ENCODE measurements around the gene TEX14.
A peak's percentile ranks its signal among the peaks of the same experiment; 100 is the strongest.
"Not testable (repeated sequence)": the region's sequence is repeated elsewhere in the genome, so short reads cannot be mapped to it uniquely, and the experiment has no call there.

TEX14 gene

DNA sequence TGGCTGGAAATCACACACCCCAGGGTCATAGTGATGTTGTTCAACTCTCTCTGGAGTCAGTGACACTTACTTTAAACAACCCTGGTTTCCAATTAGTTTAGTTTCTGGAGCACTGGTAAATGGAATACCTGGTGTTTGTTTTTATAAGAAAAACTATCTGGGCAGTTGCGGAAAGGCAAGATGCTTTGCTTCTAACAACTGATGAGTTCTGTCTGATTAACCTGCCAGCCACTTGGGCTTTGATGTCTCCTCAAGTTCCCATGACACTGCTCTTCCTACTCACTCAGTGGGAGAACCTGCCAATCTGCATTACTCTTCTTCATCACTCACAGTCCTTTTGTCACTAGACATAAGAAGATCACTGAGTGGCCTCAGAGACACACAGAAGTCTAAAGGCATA, 98.7 kb downstream of the TEX14 start:
- no peak for DNase-seq

DNA sequence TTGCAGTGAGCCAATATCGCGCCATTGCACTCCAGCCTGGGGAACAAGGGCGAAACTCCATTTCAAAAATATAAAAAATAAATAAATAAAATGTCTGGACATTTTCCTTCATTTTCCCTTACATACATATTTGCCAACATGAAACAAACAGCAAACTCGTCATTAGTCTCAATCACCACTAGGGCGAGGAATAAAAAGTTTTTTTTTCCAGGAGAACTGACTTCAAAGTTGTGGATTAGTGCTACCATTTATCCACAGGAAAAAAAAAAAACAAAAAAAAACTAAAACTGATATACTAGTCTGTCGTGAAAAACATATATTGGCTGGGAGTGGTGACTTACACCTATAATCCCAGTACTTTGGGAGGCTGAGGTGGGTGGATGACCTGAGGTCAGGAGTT, 100.4 kb downstream of the TEX14 start:
- DNase-seq: no peak

DNA sequence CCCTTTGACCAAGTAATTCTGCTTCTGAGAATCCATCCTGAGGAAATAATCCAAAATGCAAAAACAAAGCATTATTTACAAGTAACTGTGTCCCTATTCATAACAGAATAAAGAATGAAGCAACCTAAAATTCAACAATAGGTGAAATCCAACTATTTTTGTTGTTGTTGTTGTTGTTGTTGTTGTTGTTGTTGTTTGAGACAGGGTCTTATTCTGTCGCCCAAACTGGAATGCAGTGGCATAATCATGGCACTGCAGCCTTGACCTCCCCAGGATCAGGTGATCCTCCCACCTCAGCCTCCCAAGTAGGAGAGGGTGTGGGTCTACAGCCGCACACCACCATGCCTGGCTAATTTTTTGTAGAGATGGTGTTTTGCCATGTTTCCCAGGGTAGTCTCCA, 101.5 kb downstream of the TEX14 start:
- DNase-seq: no peak

DNA sequence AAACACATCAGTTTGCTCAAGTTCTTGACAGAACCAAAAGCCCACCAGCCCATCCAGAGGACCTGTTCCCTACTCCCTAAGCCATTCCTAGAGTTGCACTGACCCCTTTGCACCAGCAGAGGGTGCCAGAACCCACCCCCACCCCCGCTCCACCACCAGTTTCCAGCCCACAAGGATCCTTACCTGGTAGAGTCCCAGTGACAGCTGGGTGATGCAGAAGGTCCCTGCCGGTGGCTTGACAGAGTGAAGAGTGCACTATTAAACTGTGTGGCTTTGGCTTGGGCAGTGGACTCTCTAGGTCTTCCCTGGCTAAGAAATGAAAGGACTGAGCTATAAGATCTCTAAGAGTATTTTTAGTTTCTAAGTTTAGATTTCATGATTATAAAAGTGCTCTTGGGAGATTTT, 104.1 kb downstream of the TEX14 start:
- peak; percentile 54 for DNase-seq

DNA sequence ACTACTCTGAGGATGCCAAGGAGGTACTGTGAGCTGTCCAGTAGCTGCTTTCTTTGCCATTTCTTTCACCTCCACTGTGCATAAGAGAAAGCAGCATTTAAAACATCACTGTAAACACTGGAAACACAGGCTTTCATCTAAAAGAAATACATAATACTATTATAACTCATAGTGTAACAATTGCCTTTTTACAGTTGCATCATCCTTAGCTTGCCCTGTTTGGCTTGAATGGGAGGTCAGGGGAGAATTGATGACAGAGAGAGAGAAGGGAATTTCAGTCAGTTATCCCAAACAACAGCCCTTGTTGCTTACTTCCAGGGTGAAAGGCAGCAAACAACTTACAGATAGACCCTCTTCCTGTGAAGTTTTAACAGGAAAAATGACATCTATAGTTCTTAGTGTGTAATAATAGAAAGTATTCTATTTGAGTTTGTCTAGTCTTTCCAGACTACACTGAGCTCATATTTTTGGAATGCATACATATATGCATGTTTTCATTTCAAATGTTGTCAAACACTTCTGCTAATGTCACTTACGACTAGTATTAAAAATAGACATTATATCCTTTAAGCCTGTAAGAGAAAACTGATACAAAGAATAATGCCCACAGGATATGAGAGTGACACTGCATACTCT, 105.7 kb downstream of the TEX14 start:
- DNase-seq: no peak

DNA sequence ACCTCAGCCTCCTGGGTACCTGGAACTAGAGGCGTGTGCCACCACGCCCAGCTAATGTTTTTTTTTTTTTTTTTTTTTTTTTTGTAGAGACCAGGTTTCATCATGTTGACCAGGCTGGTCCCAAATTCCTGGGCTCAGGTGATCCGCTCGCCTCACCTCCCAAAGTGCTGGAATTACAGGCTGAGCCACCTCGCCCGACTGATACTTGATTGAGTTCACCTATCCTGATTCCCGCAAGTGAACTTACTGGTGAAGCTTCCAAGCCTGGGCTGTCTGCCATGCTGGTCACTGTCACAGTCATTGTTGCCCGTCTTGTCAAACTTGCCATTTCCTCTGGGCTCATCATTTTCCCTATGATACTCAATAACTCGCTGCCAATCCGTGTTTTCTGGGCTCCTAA, 106.3 kb downstream of the TEX14 start:
- no peak for DNase-seq

DNA sequence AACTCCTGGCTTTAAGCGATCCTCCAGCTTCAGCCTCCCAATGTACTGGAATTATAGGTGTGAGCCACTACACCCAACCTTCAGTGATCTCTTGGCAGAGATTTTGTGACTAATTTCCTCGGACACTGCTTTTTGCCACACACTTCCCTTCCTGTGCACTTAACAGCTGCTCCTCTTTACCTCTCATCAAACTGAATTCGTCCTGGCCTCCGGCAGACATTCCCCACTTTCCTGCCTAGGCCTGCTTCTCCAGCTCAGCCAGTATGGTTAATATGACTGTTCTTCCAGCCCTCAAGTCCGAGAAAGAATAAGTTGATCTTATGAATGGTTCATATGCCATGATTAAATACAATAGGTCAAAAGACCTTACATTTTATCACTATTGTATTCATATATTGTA, 108.4 kb downstream of the TEX14 start:
- no peak for DNase-seq

DNA sequence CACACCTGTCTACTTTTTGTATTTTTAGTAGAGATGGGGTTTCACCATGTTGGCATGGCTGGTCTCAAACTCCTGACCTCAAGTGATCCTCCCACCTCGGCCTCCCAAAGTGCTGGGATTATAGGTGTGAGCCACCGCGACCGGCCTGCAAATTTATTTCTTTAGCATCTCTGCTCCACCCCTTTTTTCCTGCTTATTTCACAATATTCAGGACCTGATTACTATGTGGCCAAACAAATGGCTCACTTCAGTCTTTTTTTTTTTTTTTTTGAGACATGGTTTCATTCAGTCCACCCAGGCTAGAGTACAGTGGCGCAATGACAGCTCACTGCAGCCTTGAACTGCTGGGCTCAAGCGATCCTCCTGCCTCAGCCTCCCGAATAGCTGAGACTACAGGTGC, 109.1 kb downstream of the TEX14 start:
- not testable (repeated sequence) for DNase-seq

DNA sequence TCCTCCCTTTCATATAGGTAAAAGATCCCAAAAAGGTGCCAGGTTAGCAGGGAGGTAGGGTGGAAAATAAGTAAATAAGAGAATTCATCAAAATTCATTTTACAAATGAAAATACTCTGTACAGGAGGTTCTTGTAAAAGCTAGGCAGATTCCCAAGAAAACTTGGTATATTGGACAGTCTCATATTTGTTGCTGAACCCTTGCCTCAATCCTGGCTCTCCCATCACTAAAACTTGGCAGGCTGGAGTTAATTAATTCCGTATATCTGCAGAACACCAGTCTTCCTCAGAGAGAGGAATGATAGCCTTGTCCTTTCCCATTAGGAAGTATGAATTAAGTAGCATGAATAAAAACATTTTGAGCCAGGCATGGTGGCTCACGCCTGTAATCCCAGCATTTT, 111.2 kb downstream of the TEX14 start:
- DNase-seq: no peak

DNA sequence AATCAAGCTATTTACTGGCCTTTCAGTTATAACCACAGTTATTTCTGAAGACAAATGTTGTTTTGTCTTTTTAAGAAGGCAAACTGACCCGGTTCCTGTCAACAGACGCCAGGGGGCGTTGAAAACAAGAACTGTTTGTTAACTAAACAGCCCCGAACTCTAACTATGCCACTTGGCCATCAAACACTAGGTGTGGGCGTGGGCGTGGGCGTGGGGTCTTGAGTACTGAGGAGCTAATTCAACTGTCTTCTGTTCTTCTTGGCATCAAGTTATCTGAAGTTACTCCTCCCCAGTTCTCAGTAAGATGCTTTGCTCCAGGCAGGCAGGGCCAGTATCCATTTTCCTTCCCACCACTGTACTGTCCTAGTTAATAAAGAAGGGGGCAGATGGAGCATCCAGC, 114.1 kb downstream of the TEX14 start:
- DNase-seq: peak; percentile 45

DNA sequence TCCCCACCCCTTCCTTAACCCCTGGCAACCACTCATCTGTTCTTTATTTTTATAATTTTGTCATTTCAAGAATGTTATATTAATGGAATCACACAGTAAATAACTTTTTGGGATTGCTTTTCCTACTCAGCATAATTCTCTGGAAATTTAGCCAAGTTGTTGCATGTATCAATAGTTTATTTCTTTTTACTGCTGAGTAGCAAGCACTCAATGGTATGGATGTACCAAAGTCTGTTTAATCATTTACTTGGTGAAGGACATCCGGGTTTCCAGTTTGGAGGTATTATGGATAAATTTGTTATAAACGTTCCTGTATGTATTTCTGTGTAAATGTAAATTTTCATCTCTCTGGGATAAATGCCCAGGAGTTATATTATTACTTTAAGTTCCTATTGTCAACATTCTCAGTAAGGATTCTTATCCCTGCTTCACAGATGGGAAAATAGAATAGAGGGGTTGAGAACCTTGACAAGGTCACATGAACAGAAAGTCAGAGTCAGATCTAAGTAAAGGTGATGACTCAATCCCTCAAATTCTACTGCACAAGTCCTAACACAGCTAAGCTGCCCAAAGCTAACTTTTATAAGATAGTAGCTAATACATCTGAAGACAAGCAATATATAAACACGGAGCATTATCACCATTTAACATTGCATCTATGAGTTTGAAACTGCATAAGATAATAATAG, 115.0 kb downstream of the TEX14 start:
- DNase-seq: no peak

DNA sequence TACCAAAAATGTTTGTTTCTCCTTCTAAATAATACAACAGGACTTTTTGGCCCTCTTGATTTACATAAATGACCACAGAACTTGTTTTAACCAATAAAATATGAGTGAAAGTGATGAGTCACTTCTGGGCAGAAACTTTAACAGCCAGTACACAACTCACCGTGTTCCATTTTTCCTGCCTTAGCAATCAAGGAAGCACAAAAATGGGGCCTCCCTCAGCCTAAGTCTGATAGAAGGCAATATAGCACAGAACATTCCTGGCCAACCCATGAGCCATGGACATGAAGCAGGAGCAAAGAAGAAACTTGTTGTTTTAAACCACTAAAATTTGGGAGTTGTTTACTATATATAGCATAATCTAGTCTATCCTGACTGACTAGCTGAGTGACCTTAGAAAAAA, 116.3 kb downstream of the TEX14 start:
- no peak for DNase-seq

DNA sequence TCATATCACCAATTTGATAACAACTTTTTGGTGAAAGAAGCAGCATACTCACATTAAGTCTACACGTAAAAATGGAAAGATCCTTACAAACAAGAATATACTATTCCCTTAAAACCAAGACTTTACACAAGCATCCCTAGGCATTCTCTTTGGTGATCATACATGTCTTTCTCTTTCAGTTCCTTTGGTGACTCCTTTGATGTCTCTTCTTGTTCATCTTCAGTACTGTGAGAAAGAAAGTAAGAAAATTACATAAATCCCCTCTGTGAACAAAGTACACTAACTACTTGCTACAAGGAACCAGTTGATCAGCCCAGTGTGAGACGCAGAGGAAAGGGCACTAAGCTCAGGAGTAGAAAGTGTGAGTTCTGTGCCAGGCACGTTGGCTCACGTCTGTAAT, 117.8 kb downstream of the TEX14 start:
- no peak for DNase-seq

DNA sequence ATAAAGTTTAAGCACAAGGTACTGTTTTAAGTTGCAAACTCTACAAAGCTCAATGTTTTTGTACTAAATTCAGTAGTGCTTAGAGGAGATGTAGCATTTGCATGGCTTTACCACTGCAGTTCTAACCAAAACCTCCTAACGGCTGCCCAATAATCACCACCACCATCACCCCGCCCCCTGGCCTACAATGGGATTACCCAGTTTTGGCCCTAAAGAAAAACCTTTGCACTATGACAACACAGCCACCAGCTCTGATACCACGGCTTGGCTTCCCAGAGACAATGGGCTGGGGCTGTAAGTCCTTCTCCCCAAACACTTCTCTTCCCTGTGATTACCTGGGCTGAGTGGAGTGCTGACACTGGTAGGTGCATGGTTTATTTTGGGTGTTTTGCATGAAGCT, 119.0 kb downstream of the TEX14 start:
- DNase-seq: no peak

DNA sequence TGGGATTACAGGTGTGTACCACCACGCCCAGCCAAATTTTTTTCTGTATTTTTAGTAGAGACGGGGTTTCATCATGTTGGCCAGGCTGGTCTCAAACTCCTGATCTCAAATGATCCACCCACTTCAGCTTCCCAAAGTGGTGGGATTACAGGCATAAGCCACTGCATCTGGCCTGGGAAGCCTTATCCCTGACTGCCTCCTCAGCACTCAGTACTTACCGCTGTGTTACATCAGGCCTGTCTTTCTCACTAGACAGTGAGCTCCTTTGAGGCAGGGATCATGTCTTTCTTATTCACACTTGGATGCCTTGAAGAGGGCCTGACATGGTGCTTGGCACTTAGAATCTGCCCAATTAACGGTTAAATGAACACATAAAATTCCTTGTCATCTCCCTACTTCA, 121.1 kb downstream of the TEX14 start:
- DNase-seq: no peak

DNA sequence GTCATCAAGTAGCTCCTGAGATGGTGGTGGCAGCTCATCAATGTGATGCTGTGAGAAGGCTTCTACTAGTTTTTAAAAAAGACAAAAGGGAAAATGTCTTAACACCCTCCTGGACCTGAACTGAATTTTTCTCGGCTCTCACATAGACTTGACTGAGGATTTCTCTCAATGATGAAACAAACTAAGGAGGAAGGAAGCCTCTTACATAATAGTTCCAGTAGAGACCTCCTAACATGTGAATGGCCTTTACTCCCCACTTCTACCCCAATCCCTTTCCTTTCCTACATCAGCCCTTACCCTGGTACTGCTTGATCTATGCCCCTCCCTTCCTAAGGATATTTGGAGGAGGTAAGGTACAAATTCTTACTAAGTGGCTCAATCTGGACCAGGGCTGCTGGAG, 122.6 kb downstream of the TEX14 start:
- no peak for DNase-seq

DNA sequence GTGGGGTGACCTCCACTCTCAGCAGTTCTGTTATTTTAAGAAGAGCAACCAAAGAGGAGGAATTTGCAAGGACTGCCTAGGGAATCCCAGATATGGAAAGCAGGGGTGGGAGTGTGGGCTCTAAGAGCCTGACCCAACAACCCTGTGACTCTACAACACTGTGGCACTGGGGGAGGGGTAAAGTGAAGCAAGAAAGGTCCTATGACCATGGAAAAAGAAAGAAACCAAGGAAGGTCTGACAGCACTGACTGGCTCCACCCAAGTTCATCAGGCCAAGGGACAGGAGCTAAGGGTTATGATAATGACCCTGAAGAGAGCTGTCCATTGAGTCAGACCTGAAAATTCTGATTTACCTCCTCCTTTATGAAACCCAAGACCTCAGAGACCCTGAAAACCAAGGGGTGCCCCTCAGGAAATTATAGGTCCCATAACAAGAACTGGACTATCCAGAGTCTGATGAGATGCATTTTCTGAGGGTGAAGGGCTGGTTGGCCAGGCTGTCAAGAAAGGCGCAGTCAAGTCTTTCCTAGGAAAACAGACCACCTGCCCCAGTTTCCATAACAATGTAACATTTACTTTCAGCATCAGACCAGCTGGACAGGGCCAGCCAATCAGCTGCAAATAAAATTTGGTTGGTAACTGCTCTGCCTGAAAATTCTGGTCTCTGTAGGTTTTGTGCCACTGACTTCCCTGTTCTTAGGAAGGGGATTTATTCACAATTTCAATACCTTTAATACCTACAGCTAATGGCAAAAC, 123.6 kb downstream of the TEX14 start:
- no peak for DNase-seq

DNA sequence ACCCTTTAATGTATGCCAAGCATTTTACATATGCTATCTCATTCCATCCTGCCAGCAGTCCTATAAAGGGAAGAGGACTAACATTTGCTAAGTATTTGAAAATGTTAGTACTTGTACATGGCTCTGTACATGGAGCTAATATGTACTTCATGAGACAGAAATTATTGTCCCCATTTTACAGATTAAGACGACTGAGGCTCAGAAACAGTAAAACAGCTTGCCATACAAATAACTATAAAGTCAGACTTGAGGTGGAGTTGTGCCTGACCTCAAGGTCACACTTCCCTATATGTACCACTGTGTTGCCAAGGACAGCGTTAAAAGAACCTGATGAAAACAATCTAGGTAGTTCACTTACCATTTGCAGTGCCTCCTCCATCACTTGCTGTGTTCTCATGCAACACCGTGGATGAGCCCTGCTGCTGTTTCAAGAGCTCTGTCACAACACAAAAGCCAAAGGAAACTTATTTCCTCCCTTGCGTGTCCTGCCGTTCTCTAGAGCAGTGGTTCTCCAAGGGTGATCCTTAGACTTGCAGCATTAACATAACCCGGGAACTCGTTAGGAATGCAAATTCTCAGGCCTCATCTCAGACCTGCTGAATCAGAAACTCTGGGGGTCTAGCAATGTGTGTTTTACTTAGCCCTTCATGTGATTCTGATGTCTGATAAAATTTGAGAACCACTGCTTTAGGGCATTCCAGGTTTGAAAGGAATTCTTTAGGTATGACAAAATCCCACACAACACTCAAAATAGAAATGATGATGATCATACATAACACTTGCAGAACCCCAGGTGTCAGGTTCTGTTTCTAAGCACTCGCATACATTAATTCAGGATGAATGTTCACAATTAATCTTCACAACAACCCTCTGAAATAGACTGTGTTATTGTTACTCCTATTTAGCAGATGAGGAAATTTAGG, 126.2 kb downstream of the TEX14 start:
- no peak for DNase-seq

DNA sequence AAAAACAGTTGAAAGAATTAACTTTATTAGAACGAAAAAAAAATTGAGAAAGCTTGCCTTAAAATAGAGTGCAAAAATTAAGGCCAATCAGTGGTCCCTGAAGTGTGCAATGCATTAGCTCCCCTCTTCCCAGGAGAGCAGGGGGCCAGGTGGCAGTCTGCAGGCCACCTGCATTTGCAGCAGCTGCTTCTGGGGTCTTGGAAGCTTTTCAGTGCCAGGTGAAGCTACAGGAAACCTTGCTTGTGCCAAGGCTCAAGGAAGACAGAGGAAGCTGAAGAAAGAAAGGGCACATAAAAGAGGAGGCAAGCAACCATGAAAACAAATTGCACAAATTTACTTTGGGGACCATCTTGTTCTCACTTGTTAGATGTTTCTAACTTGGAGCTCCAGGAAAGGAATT, 126.9 kb downstream of the TEX14 start:
- no peak for DNase-seq

DNA sequence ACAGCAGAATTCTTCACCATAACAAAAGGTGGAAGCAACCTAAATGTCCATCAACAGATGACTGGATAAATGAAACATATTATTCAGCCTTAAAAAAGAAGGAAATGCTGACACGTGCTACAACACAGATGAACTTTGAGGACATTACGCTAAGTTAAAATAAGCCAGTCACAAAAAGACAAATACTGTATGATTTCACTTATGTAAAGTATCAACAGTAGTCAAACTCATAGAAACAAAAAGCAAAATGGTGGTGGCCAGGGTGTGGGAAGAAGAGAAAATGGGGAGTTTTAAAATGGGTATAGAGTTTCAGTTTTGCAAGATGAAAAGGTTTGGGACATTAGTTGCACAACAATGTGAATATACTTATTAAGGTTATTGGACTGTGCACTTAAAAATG, 127.6 kb downstream of the TEX14 start:
- no peak for DNase-seq

DNA sequence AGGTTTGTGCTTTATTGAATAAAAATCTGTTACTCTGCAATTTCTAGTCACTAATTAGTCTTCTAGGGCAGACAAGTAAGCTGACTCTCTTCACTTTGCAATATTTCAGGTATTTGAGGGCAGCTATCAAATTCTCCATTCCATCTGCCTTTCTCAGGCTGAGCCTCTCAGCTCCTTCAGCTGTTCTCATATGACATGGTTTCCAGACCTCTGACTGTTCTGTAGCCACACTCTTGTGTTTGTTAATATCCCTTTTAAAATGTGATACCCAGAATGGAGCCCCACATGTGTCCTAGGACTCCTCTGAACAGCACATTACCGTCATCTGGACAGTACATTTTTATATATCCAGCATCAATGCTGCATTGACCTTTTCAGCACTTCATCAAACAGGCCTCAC, 131.3 kb downstream of the TEX14 start:
- DNase-seq: no peak

DNA sequence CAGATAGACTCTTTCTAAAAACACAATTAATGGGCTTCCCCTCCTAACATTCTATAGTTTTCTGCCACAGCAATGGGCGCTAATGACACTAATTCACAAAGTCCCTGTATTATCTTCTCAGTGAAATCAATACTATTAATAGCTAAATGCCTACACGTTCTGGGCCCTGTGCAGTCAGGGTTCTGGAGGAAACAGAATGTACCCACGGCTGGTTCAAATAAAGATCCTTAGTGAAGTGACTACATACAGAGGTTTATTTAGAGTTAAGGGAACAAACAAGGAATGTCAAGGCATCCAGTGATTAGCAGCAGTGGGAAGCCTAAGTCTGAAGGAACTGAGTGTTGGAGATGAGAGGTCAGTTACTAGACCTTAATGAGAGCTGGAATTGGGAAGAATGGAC, 133.9 kb downstream of the TEX14 start:
- DNase-seq: no peak

DNA sequence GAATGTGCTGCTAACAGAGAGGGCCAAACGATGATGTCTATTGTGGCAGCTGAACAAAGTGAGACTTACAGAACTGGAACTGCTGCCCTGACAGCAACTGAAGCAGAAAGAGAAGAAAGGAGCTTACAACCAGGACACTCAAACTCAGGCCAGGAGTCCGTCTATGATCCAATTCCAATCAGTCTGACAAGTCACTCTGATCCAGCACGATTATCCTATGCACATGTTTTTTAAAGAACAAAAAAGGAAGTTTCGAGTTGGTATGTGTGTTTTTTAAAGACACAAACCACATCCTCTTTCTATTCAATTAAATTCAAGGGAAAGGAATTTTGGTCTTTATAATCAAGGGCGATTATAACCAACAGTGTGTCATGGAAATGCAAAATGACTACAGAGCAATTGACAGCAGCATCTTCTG, 135.0 kb downstream of the TEX14 start:
- DNase-seq: no peak
